Mesendoderm (in vitro differentiated cells): ENCODE data around the gene PLEKHG4.

Experiments
- DNase-seq: peaks from one replicate; pipeline ENCODE4 v3.0.0; 2013
- H2AK5ac ChIP-seq: 2 replicates; pipeline ENCODE4 v1.6.1; 2013; ENCODE audit warnings: low read length, inconsistent platforms
- H2BK120ac ChIP-seq: 2 replicates; pipeline ENCODE4 v1.6.1; 2013; ENCODE audit warnings: low read depth, mild to moderate bottlenecking, low read length, moderate library complexity, mixed read lengths
- H2BK15ac ChIP-seq: replicated peaks from 2 replicates; pipeline ENCODE4 v1.6.1; 2013; ENCODE audit warnings: low read depth, mild to moderate bottlenecking, moderate library complexity
- H2BK5ac ChIP-seq: 2 replicates; pipeline ENCODE4 v1.6.1; 2013; ENCODE audit warnings: low read length, inconsistent platforms
- H3K18ac ChIP-seq: 2 replicates; pipeline ENCODE4 v1.6.1; 2013; ENCODE audit warnings: mild to moderate bottlenecking, low read length, mixed read lengths
- H3K23ac ChIP-seq: one replicate; pipeline ENCODE4 v1.6.1; 2013; ENCODE audit warnings: low read length
- H3K27ac ChIP-seq: 2 replicates; pipeline ENCODE4 v1.5.1; 2013; ENCODE audit warnings: low read depth, mild to moderate bottlenecking, inconsistent platforms, low read length, moderate library complexity
- H3K27me3 ChIP-seq: 2 replicates; pipeline ENCODE4 v1.6.1; 2013; ENCODE audit warnings: low read length, control low read depth, mild to moderate bottlenecking, inconsistent platforms; ENCODE audit not compliant: insufficient read depth, poor library complexity
- H3K36me3 ChIP-seq: 2 replicates; pipeline ENCODE4 v1.6.1; 2013; ENCODE audit warnings: low read length, inconsistent platforms; ENCODE audit not compliant: control insufficient read depth, insufficient read depth
- H3K4ac ChIP-seq: one replicate; pipeline ENCODE4 v1.6.1; 2013; ENCODE audit warnings: low read depth, mild to moderate bottlenecking, low read length, moderate library complexity
- H3K4me1 ChIP-seq: 2 replicates; pipeline ENCODE4 v1.6.1; 2013; ENCODE audit warnings: low read depth, low read length, inconsistent platforms; ENCODE audit not compliant: control insufficient read depth
- H3K4me2 ChIP-seq: 2 replicates; pipeline ENCODE4 v1.6.1; 2013; ENCODE audit warnings: low read length
- H3K4me3 ChIP-seq: 2 replicates; pipeline ENCODE4 v1.5.1; 2013; ENCODE audit warnings: mild to moderate bottlenecking, low read length
- H3K56ac ChIP-seq: one replicate; pipeline ENCODE4 v1.6.1; 2013; ENCODE audit warnings: low read length
- H3K79me1 ChIP-seq: 2 replicates; pipeline ENCODE4 v1.6.1; 2013; ENCODE audit warnings: low read length, inconsistent platforms
- H3K79me2 ChIP-seq: 2 replicates; pipeline ENCODE4 v1.6.1; 2013; ENCODE audit warnings: mild to moderate bottlenecking, low read length; ENCODE audit not compliant: control insufficient read depth, insufficient read depth
- H3K9ac ChIP-seq: 2 replicates; pipeline ENCODE4 v1.6.1; 2013; ENCODE audit warnings: low read length, inconsistent platforms
- H4K5ac ChIP-seq: one replicate; pipeline ENCODE4 v1.6.1; 2013; ENCODE audit warnings: low read length
- H4K8ac ChIP-seq: one replicate; pipeline ENCODE4 v1.6.1; 2013; ENCODE audit warnings: low read depth, mild to moderate bottlenecking, control low read depth, low read length, moderate library complexity
- WGBS: extraction: QIAGEN DNeasy Blood & Tissue Kit; methylation state at CpG from one replicate; pipeline ENCODE4 v1.1.7; 2013; ENCODE audit warnings: low lambda C conversion rate, missing lambda C conversion rate; ENCODE audit not compliant: insufficient coverage; ENCODE audit errors: extremely low coverage; 5-methylcytosine and 5-hydroxymethylcytosine counted together

The PLEKHG4 gene

GRCh38 chr16:67291461-67291860 is 12.1 kb downstream of the PLEKHG4 start:
- H3K4me3 ChIP-seq: no peak overlapping the region
- DNase-seq: no peak
- H3K79me2 ChIP-seq: no peaks in the 10 kb centered on the region
- H3K4me1 ChIP-seq: no peaks in the 10 kb centered on the region
- H2BK120ac ChIP-seq: no peak overlapping the region
- H3K36me3 ChIP-seq: no peaks in the 10 kb centered on the region
- H2AK5ac ChIP-seq: no peak overlapping the region
- no CpG with 5 or more reads among the region's 7 CpGs for WGBS
- H3K18ac ChIP-seq: no peak overlapping the region
- no peak overlapping the region for H3K4me2 ChIP-seq
- no peak overlapping the region for H3K4ac ChIP-seq
- no peak overlapping the region for H4K5ac ChIP-seq
- no peak overlapping the region for H4K8ac ChIP-seq
- H3K9ac ChIP-seq: no peak overlapping the region
- no peak overlapping the region for H3K23ac ChIP-seq
- no peak overlapping the region for H2BK15ac ChIP-seq
- no peaks in the 10 kb centered on the region for H3K27me3 ChIP-seq
- no peak overlapping the region for H2BK5ac ChIP-seq
- H3K56ac ChIP-seq: no peak overlapping the region
- H3K79me1 ChIP-seq: no peaks in the 10 kb centered on the region
- no peak overlapping the region for H3K27ac ChIP-seq

GRCh38 chr16:67294171-67294757 is 14.9 kb downstream of the PLEKHG4 start:
- H3K18ac ChIP-seq: no peak overlapping the region
- no peaks in the 10 kb centered on the region for H3K27me3 ChIP-seq
- H3K4me1 ChIP-seq: no peaks in the 10 kb centered on the region
- no CpG with 5 or more reads among the region's 4 CpGs for WGBS
- no peaks in the 10 kb centered on the region for H3K36me3 ChIP-seq
- no peak overlapping the region for H2AK5ac ChIP-seq
- no peak overlapping the region for H2BK15ac ChIP-seq
- H3K79me1 ChIP-seq: no peaks in the 10 kb centered on the region
- no peak overlapping the region for H4K8ac ChIP-seq
- no peak overlapping the region for H2BK5ac ChIP-seq
- no peak overlapping the region for H3K56ac ChIP-seq
- no peak overlapping the region for H4K5ac ChIP-seq
- no peak overlapping the region for H3K9ac ChIP-seq
- H3K23ac ChIP-seq: no peak overlapping the region
- no peak overlapping the region for H3K4me2 ChIP-seq
- no peak overlapping the region for H2BK120ac ChIP-seq
- H3K4ac ChIP-seq: no peak overlapping the region
- H3K27ac ChIP-seq: no peak overlapping the region
- H3K79me2 ChIP-seq: no peaks in the 10 kb centered on the region
- H3K4me3 ChIP-seq: no peak overlapping the region
- DNase-seq: no peak

DNA sequence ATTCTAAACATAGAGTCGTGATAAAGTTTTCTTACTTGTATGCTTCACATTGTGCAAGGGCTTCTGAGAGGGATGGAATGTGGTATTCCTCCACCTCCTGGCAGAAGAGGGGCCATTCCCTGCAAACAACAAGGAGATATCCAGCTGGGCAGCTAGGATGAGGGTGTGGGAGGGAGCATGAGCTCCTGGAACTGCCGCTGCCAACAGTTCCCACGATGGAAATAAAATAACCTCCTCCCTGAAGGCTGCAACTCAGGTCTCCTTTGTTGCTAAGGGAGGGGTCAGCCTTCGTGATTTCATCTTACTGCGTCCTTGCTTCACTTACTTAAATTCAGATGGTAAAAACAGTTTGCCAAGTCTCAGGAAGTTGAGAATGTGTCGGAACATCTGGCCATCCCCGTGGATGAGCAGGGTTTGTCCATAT is 15.6 kb downstream of the PLEKHG4 start:
- Histone ChIP-seq H4K5ac (no peak overlapping the region), H2BK120ac (no peak overlapping the region), H3K4me2 (no peak overlapping the region), H4K8ac (no peak overlapping the region), H2AK5ac (no peak overlapping the region), H3K79me2 (no peaks in the 10 kb centered on the region), H3K18ac (no peak overlapping the region), H3K23ac (no peak overlapping the region), H3K4me1 (no peaks in the 10 kb centered on the region), H3K4ac (no peak overlapping the region), H3K27ac (no peak overlapping the region), H2BK15ac (no peak overlapping the region), H3K27me3 (no peaks in the 10 kb centered on the region), H2BK5ac (no peak overlapping the region), H3K79me1 (no peaks in the 10 kb centered on the region), H3K56ac (no peak overlapping the region), H3K9ac (no peak overlapping the region), H3K36me3 (no peaks in the 10 kb centered on the region), H3K4me3 (no peak overlapping the region)
- peak; percentile 30 for DNase-seq
- no CpG with 5 or more reads among the region's 7 CpGs for WGBS

- Histone ChIP-seq H3K4ac (no peak overlapping the region), H2BK120ac (no peak overlapping the region), H3K4me1 (no peaks in the 10 kb centered on the region), H2AK5ac (no peak overlapping the region), H3K79me2 (no peaks in the 10 kb centered on the region), H2BK15ac (no peak overlapping the region), H3K18ac (no peak overlapping the region), H4K5ac (no peak overlapping the region), H3K36me3 (no peaks in the 10 kb centered on the region), H3K56ac (no peak overlapping the region), H3K79me1 (no peaks in the 10 kb centered on the region), H2BK5ac (no peak overlapping the region), H3K27me3 (no peaks in the 10 kb centered on the region), H3K4me3 (no peak overlapping the region), H3K27ac (no peak overlapping the region), H3K4me2 (no peak overlapping the region), H3K23ac (no peak overlapping the region), H4K8ac (no peak overlapping the region), H3K9ac (no peak overlapping the region)
- no CpG with 5 or more reads among the region's 3 CpGs for WGBS
- no peak for DNase-seq
These were observed 17.1 kb downstream of the PLEKHG4 start for GRCh38 chr16:67296420-67296819.

DNA sequence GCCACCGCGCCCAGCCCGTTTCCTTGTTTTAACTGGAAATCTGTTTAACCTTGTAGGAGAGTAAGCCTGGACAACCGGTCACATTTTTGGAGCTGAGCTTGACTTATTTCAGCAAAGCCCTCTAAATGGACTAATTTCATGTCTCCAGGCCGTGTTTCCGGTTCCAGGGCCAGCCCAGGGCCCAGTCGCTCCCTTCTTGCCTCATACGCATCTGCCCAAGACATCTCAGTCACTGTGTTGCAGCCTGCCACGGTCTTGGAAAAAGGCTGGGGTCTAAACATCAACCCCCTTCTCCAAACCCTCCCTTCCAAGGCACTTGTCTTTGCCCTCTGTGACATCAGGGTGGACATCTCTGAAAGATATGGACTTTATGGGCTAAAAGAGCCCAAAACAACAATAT is 18.9 kb downstream of the PLEKHG4 start:
- Histone ChIP-seq H4K5ac (no peak overlapping the region), H3K18ac (no peak overlapping the region), H3K4me3 (no peak overlapping the region), H2BK5ac (no peak overlapping the region), H3K4me2 (no peak overlapping the region), H2BK15ac (no peak overlapping the region), H2BK120ac (no peak overlapping the region), H3K9ac (no peak overlapping the region), H3K36me3 (no peaks in the 10 kb centered on the region), H3K4me1 (no peaks in the 10 kb centered on the region), H3K27ac (no peak overlapping the region), H3K27me3 (no peaks in the 10 kb centered on the region), H3K56ac (no peak overlapping the region), H3K79me1 (no peaks in the 10 kb centered on the region), H3K4ac (no peak overlapping the region), H2AK5ac (no peak overlapping the region), H3K23ac (no peak overlapping the region), H4K8ac (no peak overlapping the region), H3K79me2 (no peaks in the 10 kb centered on the region)
- DNase-seq: no peak
- WGBS: no CpG with 5 or more reads among the region's 9 CpGs

GRCh38 chr16:67299269-67299668 is 19.9 kb downstream of the PLEKHG4 start:
- no peak overlapping the region for H3K4me2 ChIP-seq
- no peak overlapping the region for H4K5ac ChIP-seq
- no peak overlapping the region for H2BK120ac ChIP-seq
- H3K36me3 ChIP-seq: no peaks in the 10 kb centered on the region
- H3K23ac ChIP-seq: no peak overlapping the region
- H3K79me1 ChIP-seq: no peaks in the 10 kb centered on the region
- no peak overlapping the region for H3K4ac ChIP-seq
- H3K18ac ChIP-seq: no peak overlapping the region
- no peak overlapping the region for H4K8ac ChIP-seq
- no peaks in the 10 kb centered on the region for H3K4me1 ChIP-seq
- H2BK15ac ChIP-seq: no peak overlapping the region
- H3K79me2 ChIP-seq: no peaks in the 10 kb centered on the region
- H2BK5ac ChIP-seq: no peak overlapping the region
- DNase-seq: no peak
- H3K56ac ChIP-seq: no peak overlapping the region
- no peaks in the 10 kb centered on the region for H3K27me3 ChIP-seq
- H3K27ac ChIP-seq: no peak overlapping the region
- no peak overlapping the region for H2AK5ac ChIP-seq
- no CpG with 5 or more reads among the region's 15 CpGs for WGBS
- H3K4me3 ChIP-seq: no peak overlapping the region
- H3K9ac ChIP-seq: no peak overlapping the region
